GM13976 (cell line): ENCODE measurements around the gene BEAN1.

Experiments used
- DNase-seq: peaks from one replicate; pipeline ENCODE4 v3.0.0; 2012; ENCODE audit warnings: low spot score
- in situ Hi-C: fragments of 300-500 bp; cut with MboI; formaldehyde crosslinking; loops from one replicate; pipeline ENCODE4 v1.12.0; 2022; ENCODE audit warnings: low sequenced_read_pairs, mixed read lengths, inconsistent platforms; ENCODE audit not compliant: unreplicated experiment
- TF ChIP-seq, protein P1 (sequence below): IDR thresholded peaks from 2 replicates; pipeline ENCODE4 v1.5.1; 2012; ENCODE audit warnings: borderline replicate concordance, mild to moderate bottlenecking; ENCODE audit not compliant: insufficient read depth; ENCODE audit errors: extremely low read depth, missing control alignments, control extremely low read depth

Gene BEAN1

DNA sequence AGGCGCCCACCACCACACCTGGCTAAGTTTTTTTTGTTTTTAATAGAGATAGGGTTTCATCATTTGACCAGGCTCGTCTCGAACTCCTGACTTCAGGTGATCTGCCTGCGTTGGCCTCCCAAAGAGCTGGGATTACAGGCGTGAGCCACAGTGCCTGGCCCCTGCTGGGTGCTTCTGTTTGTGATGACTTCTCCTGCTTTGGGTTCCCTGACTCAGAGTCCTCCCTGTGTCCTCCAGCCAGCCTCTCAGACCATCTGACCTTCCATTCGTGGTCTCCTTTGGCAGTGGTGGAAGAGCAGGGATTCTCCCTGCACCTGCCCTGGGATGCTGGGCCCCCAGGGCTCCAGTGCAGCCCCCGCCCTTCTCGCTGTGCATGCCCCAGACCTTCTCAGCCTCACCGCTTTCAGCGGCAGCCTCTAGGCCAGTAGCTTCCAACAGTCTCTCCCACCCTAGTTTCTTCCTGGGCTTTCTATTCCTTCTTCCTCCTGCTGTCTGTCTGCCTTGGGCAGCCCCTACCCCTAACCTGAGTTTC lies 13.2 kb downstream of the BEAN1 start:
- no peak for DNase-seq
- TF ChIP-seq, protein P1, sequence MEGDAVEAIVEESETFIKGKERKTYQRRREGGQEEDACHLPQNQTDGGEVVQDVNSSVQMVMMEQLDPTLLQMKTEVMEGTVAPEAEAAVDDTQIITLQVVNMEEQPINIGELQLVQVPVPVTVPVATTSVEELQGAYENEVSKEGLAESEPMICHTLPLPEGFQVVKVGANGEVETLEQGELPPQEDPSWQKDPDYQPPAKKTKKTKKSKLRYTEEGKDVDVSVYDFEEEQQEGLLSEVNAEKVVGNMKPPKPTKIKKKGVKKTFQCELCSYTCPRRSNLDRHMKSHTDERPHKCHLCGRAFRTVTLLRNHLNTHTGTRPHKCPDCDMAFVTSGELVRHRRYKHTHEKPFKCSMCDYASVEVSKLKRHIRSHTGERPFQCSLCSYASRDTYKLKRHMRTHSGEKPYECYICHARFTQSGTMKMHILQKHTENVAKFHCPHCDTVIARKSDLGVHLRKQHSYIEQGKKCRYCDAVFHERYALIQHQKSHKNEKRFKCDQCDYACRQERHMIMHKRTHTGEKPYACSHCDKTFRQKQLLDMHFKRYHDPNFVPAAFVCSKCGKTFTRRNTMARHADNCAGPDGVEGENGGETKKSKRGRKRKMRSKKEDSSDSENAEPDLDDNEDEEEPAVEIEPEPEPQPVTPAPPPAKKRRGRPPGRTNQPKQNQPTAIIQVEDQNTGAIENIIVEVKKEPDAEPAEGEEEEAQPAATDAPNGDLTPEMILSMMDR, result no peak
- in situ Hi-C loops, result no loop called here

DNA sequence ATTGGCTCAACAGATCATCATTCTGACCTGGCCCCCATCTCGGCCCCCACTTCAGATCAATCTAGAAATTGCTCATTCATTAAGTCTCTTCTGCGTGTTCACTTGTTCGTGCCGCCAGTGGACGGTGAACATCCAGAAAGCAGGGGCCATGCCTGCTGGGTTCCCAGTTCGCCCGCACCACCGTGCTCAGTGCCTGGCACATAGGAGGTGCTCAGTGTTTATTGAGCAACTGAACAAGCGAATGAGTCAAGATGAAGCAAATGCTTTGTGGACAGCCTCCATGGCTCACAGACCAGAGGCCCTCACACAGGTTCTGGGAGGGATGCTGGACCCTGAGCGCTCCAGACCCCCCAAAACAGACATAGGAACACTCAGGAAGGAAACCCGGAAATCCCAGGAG lies 13.9 kb downstream of the BEAN1 start:
- DNase-seq, result no peak
- TF ChIP-seq, protein P1, result no peak
- in situ Hi-C loops, result no loop called here

DNA sequence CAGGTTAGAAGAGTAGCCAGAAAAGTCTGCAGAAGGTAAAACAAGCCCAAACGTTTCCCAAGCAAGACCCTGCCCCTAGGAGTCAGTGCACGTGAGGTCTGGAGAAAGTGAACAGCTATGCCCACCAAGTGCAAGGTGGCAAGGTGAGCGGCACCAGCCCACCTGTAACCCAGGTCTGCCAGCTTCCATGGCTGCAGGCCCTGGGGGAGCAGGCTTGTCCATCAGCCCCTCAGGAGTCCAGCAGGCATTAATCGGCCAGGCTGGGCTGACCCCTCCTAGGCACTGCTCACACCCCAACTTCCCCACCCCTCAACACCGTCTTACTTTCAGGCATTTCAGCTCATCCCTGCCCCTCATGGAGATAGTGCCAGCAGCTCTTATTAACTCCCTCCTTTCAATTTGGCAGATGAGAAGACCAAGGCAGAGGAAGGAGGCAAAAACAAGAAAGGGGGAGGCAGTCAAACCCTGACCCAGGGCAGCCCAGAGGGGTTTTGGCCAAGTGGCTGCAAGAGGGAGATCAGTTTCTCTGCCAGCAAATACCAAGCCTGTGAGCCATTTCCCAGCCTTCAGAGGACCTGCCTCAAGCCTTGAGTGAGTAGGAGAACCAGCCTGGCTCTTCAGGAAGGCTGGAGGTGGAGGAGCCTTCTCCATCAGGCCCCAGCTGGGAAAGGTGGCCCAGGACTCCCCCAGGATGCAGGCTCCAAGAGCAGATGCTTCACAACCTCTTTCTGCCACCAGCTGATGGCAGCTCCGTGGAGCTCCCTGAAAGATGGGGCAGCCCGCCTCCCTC lies 14.7 kb downstream of the BEAN1 start:
- no peak for DNase-seq
- TF ChIP-seq, protein P1, result no peak
- in situ Hi-C loops, result no loop called here

DNA sequence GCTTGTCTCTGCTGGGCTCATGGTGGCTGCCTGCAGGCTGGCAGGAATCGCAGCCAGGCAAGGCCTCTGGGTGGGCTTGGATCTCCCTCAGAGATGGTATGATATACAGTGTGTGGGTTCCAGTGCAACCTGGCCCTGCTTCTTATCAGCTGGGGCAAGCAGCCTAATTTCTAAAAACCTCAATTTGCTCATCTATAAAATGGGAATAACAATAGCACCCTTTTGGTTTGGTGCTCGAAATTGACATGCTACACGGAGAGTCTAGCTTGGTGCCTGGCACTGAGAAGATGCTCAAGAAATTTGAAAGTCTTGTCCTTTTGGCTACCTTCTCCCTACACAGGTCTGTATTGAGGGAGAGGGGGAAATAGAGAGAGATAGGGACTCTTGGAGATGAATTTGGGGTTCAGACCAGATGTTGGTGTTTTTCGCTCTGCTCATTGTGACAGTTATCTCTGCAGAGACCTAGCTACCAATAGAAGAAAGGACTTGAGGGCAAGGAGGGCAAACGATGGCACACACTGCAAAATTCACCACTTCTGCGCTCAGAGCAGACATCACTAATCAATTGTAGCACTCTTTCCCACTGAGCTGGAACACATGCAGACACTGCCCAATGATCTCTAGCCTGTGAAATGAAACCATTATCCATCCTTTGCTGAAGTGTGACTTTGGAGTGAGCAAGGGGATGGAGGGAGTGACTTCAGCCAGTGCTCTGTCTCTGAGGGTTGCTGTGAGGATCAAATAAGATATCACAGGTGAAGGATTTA lies 15.6 kb downstream of the BEAN1 start:
- no peak for DNase-seq
- TF ChIP-seq, protein P1, result no peak
- in situ Hi-C loops, result no loop called here

DNA sequence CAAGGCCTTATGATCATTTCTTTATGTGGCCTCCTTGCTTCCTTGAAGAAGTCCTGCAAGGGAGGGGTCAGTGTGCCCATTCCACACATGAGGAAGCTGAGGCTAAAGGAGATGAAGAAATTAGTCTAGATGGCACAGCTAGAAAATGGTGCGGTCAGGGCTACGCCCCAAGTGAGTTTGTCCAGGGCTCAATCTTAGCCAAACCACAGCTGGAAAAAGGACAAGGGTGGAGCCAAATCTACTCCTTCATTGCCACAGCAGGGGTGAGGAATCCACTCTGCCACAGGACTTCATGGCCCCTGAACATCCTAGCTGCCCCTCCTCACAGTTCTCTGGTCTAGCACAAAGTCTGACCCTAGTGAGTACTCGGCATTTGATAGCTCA lies 16.2 kb downstream of the BEAN1 start:
- DNase-seq, result no peak
- TF ChIP-seq, protein P1, result no peak
- in situ Hi-C loops, result no loop called here

DNA sequence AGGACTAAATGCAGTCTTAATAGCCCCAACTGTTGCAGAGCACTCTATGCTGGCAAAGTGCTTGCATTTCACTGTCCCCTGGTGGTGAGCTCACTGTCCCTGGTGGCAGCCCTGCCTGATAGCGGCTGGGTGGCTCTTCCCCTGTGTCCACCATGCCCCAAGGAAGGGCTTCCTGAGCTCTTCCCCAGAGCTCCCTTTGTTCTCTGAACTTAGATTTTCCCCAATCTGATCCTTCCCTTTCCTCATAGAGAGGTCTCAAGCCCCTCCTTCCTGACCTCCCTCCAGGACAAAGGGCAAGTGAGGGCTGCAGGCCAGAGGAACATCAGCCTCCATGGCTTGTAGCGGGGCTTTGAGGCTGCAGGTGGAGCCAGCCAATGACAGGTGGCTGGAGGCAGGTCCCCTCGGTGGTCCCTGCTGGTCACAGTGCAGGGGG lies 17.0 kb downstream of the BEAN1 start:
- TF ChIP-seq, protein P1, result no peak
- in situ Hi-C loops, result no loop called here
- DNase-seq, result no peak
